Thoracic aorta (tissue), 2 donors: ENCODE results near the gene MSN. TPM values are rescaled to one million over a fixed set of nuclear protein-coding genes. Genes with fewer than 3 reads are reported as not detected.

Source experiments
- ATAC-seq: fragments of 150-250 bp; one replicate; pipeline ENCODE4 v1.8.0; 2017; ENCODE audit warnings: low read depth; ENCODE audit not compliant: insufficient number of reproducible peaks, low FRiP score
- DNase-seq: peaks from one replicate; pipeline ENCODE4 v3.0.0-alpha.2; 2020; ENCODE audit warnings: low spot score
- H3K27ac ChIP-seq, 2 donors: fragments of 200-600 bp; sonication (generic); 1 replicate in 1 of 2; 2 replicates in 1 of 2; pipeline ENCODE4 v1.5.1; 2016; ENCODE audit warnings: mild to moderate bottlenecking in 2 of 2, moderate library complexity in 2 of 2
- H3K27me3 ChIP-seq: fragments of 200-600 bp; sonication (generic); replicated peaks from 2 replicates; pipeline ENCODE4 v1.6.0; 2016; ENCODE audit warnings: mild to moderate bottlenecking; ENCODE audit not compliant: insufficient read depth
- H3K36me3 ChIP-seq: fragments of 200-600 bp; sonication (generic); one replicate; pipeline ENCODE4 v1.5.1; 2016
- H3K4me1 ChIP-seq, 2 donors: fragments of 200-600 bp; sonication (generic); 1 replicate in 1 of 2; 2 replicates in 1 of 2; pipeline versions ENCODE4 v1.5.1 to v1.6.0; 2016; ENCODE audit warnings: low read depth in 2 of 2, mild to moderate bottlenecking in 1 of 2; ENCODE audit not compliant: control insufficient read depth in 1 of 2
- H3K4me3 ChIP-seq: fragments of 200-600 bp; sonication (generic); 2 replicates; pipeline ENCODE4 v1.5.1; 2016; ENCODE audit warnings: mild to moderate bottlenecking
- H3K9me3 ChIP-seq: fragments of 200-600 bp; sonication (generic); 2 replicates; pipeline ENCODE4 v1.5.1; 2016
- CTCF ChIP-seq: fragments of 200-600 bp; sonication (generic); IDR thresholded peaks from one replicate; pipeline ENCODE4 v1.5.1; 2019; ENCODE audit warnings: antibody characterized with exemption
- total RNA-seq, 2 donors: library from RNA; depleted of rRNA; stranded (reverse); fragments of >200 nt; gene quantifications; one replicate each; pipeline versions ENCODE4 v1.1.0 to v1.2.3, GENCODE V29; 2016

MSN gene
- total RNA-seq, 2 donors from 2014 or later = 365 to 428 TPM

GRCh38 chrX:65674204-65674893, 6.9 kb downstream of the MSN start:
- TF ChIP-seq CTCF = no peak
- peak overlapping the region; percentile 62 for H3K4me3 ChIP-seq

GRCh38 chrX:65677954-65678469, 10.6 kb downstream of the MSN start:
- Histone ChIP-seq H3K4me1 (peaks cover 75 to 98% of the 10 kb centered on the region in 2 donors), H3K36me3 (no peaks in the 10 kb centered on the region), H3K9me3 (no peaks in the 10 kb centered on the region), H3K4me3 (peak overlapping the region; percentile 56), H3K27me3 (no peaks in the 10 kb centered on the region), H3K27ac (peak overlapping the region; percentile 92 to 94)
- DNase-seq (no peak), ATAC-seq (peak; percentile 83)
- no peak for TF ChIP-seq CTCF

More at GRCh38 chrX:65674204-65674893, 6.9 kb downstream of the MSN start:
- Histone ChIP-seq H3K9me3 (no peaks in the 10 kb centered on the region), H3K27ac (peak overlapping the region; percentile 50 to 92), H3K4me1 (peaks cover 50 to 81% of the 10 kb centered on the region in 2 donors), H3K27me3 (no peaks in the 10 kb centered on the region), H3K36me3 (no peaks in the 10 kb centered on the region)
- DNase-seq = no peak
- peak; percentile 44 for ATAC-seq

GRCh38 chrX:65679071-65679540, 11.7 kb downstream of the MSN start:
- Histone ChIP-seq H3K4me1 (peaks cover 66 to 94% of the 10 kb centered on the region in 2 donors), H3K27ac (peak overlapping the region; percentile 92 to 94), H3K36me3 (no peaks in the 10 kb centered on the region), H3K27me3 (no peaks in the 10 kb centered on the region), H3K9me3 (no peaks in the 10 kb centered on the region), H3K4me3 (peak overlapping the region; percentile 56)
- DNase-seq = no peak
- TF ChIP-seq CTCF = no peak
- ATAC-seq = no peak

GRCh38 chrX:65681810-65682209, 14.4 kb downstream of the MSN start:
- H3K27ac ChIP-seq = no peak overlapping the region
- ATAC-seq (no peak), DNase-seq (no peak)
- H3K36me3 ChIP-seq = no peaks in the 10 kb centered on the region
- peaks cover 52 to 93% of the 10 kb centered on the region in 2 donors for H3K4me1 ChIP-seq
- no peaks in the 10 kb centered on the region for H3K27me3 ChIP-seq
- no peaks in the 10 kb centered on the region for H3K9me3 ChIP-seq
- TF ChIP-seq CTCF = no peak
- H3K4me3 ChIP-seq = no peak overlapping the region

GRCh38 chrX:65685112-65685511, 17.7 kb downstream of the MSN start:
- Histone ChIP-seq H3K27ac (no peak overlapping the region), H3K36me3 (no peaks in the 10 kb centered on the region), H3K4me3 (no peak overlapping the region), H3K27me3 (no peaks in the 10 kb centered on the region), H3K4me1 (peaks cover 56 to 95% of the 10 kb centered on the region in 2 donors), H3K9me3 (no peaks in the 10 kb centered on the region)
- ATAC-seq (no peak), DNase-seq (no peak)
- no peak for TF ChIP-seq CTCF
